ENCODE results near the gene FOXL2.

Gene FOXL2

GRCh38 chr3:138946663-138947494, at the start of gene FOXL2, which contains the start of gene FOXL2NB:
FOXL2 (minus strand) TSS chr3:138947137; CDS start chr3:138946722, 415 bp downstream.
FOXL2NB (plus strand) TSS chr3:138947217; CDS start chr3:138947365, 148 bp downstream.
- TF ChIP-seq CTCF (IDR thresholded peaks at IDR 0.05; ENCODE audit: insufficient read depth, low read length, missing control alignments), result no peak
- DNase-seq (ENCODE audit: low read depth, low spot score), result peak; percentile 53
- POLR2A ChIA-PET, result interaction anchor here (2.2 kb wide), 1 partner anchor 11 kb away, joined by 9 read pairs; no protein-coding TSS in a partner anchor
- H3K4me3 ChIP-seq (ENCODE audit: low read depth, low read length), result peak within 1 kb of the TSS; percentile 64
- CTCF ChIA-PET, result interaction anchor here (1.0 to 5.9 kb wide), 7 partner anchors 10 to 408 kb away, joined by 3 to 42 read pairs (median 6); partner anchors contain the start of gene CEP70

- ChIA-PET POLR2A (no interaction called here), CTCF (no interaction called here)
- no peak for DNase-seq (ENCODE audit: low read depth, low spot score)
- TF ChIP-seq CTCF (IDR thresholded peaks at IDR 0.05; ENCODE audit: insufficient read depth, low read length, missing control alignments), result no peak
- H3K4me3 ChIP-seq (ENCODE audit: low read depth, low read length), result no peak overlapping the region
These were observed 48.8 kb upstream of the FOXL2 start for GRCh38 chr3:138995706-138996105.

- CTCF ChIA-PET, result interaction anchor here (0.9 kb wide), 1 partner anchor 51 kb away, joined by 3 read pairs; no protein-coding TSS in a partner anchor
- no peak overlapping the region for H3K4me3 ChIP-seq (ENCODE audit: low read depth, low read length)
- DNase-seq (ENCODE audit: low read depth, low spot score), result no peak
- POLR2A ChIA-PET, result interaction anchor here (0.6 kb wide), 1 partner anchor 434 kb away, joined by 4 read pairs; no protein-coding TSS in a partner anchor
- no peak for TF ChIP-seq CTCF (IDR thresholded peaks at IDR 0.05; ENCODE audit: insufficient read depth, low read length, missing control alignments)
These were observed 40.2 kb upstream of the FOXL2 start for GRCh38 chr3:138987181-138987580.

GRCh38 chr3:138985932-138986331, 39.0 kb upstream of the FOXL2 start:
- no peak for TF ChIP-seq CTCF (IDR thresholded peaks at IDR 0.05; ENCODE audit: insufficient read depth, low read length, missing control alignments)
- POLR2A ChIA-PET, result no interaction called here
- no peak for DNase-seq (ENCODE audit: low read depth, low spot score)
- no peak overlapping the region for H3K4me3 ChIP-seq (ENCODE audit: low read depth, low read length)
- CTCF ChIA-PET, result no interaction called here

GRCh38 chr3:138984816-138985215, 37.9 kb upstream of the FOXL2 start:
- POLR2A ChIA-PET, result no interaction called here
- CTCF ChIA-PET, result interaction anchor here (5.6 kb wide), 1 partner anchor 48 kb away, joined by 35 read pairs; no protein-coding TSS in a partner anchor
- no peak for DNase-seq (ENCODE audit: low read depth, low spot score)
- no peak overlapping the region for H3K4me3 ChIP-seq (ENCODE audit: low read depth, low read length)
- TF ChIP-seq CTCF (IDR thresholded peaks at IDR 0.05; ENCODE audit: insufficient read depth, low read length, missing control alignments), result no peak

- ChIA-PET POLR2A (no interaction called here), CTCF (interaction anchor here (1.6 kb wide), 1 partner anchor 40 kb away, joined by 4 read pairs; no protein-coding TSS in a partner anchor)
- no peak for TF ChIP-seq CTCF (IDR thresholded peaks at IDR 0.05; ENCODE audit: insufficient read depth, low read length, missing control alignments)
- H3K4me3 ChIP-seq (ENCODE audit: low read depth, low read length), result no peak overlapping the region
- DNase-seq (ENCODE audit: low read depth, low spot score), result no peak
These were observed 29.1 kb upstream of the FOXL2 start for GRCh38 chr3:138976047-138976446.

All from AG04449 (cell line).